ENCODE data around the gene TEX29. TPM values are rescaled to one million over a fixed set of nuclear protein-coding genes. Genes with fewer than 3 reads are reported as not detected.

The TEX29 gene
- total and polyA plus RNA-seq, 2 of the 4 experiments (the other 2 are of a cell fraction) = 0.46 TPM; not detected in 1

- H2AK5ac ChIP-seq (ENCODE audit: low read depth, low read length) = no peak overlapping the region
- H3K4me3 ChIP-seq (ENCODE audit: insufficient read depth, low read depth, low read length) = no peak overlapping the region
- H4K91ac ChIP-seq (ENCODE audit: insufficient read depth, low read depth, low read length) = no peak overlapping the region
- TF ChIP-seq RAD21 (IDR thresholded peaks at IDR 0.05; ENCODE audit: low read length) (no peak), MXI1 (IDR thresholded peaks at IDR 0.05; ENCODE audit: borderline replicate concordance, low read depth, low read length) (no peak), MAFK (IDR thresholded peaks at IDR 0.05; ENCODE audit: low read depth, low read length) (no peak), RFX5 (IDR thresholded peaks at IDR 0.05; ENCODE audit: low read depth, low read length) (no peak), MAZ (IDR thresholded peaks at IDR 0.05; ENCODE audit: borderline replicate concordance, low read depth, low read length) (no peak), NFE2L2 (IDR thresholded peaks at IDR 0.05; ENCODE audit: low read depth, low read length) (no peak), CTCF (conservative IDR thresholded peaks at IDR 0.05; ENCODE audit: low read depth, low read length) (no peak), POLR2A (IDR thresholded peaks at IDR 0.05; ENCODE audit: low read depth, low read length) (no peak), BHLHE40 (IDR thresholded peaks at IDR 0.05; ENCODE audit: low read depth, low read length) (no peak), CEBPB (IDR thresholded peaks at IDR 0.05; ENCODE audit: low read depth, low read length) (no peak), CHD1 (IDR thresholded peaks at IDR 0.05; ENCODE audit: low read depth, low read length) (no peak), SMC3 (IDR thresholded peaks at IDR 0.05; ENCODE audit: low read depth, low read length) (no peak), RCOR1 (IDR thresholded peaks at IDR 0.05; ENCODE audit: insufficient replicate concordance, low read length) (no peak)
- TF ChIP-seq, protein P1, sequence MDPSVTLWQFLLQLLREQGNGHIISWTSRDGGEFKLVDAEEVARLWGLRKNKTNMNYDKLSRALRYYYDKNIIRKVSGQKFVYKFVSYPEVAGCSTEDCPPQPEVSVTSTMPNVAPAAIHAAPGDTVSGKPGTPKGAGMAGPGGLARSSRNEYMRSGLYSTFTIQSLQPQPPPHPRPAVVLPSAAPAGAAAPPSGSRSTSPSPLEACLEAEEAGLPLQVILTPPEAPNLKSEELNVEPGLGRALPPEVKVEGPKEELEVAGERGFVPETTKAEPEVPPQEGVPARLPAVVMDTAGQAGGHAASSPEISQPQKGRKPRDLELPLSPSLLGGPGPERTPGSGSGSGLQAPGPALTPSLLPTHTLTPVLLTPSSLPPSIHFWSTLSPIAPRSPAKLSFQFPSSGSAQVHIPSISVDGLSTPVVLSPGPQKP (IDR thresholded peaks at IDR 0.05; ENCODE audit: borderline replicate concordance, low read depth, low read length) = no peak
- TF ChIP-seq, protein P2, sequence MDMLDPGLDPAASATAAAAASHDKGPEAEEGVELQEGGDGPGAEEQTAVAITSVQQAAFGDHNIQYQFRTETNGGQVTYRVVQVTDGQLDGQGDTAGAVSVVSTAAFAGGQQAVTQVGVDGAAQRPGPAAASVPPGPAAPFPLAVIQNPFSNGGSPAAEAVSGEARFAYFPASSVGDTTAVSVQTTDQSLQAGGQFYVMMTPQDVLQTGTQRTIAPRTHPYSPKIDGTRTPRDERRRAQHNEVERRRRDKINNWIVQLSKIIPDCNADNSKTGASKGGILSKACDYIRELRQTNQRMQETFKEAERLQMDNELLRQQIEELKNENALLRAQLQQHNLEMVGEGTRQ (IDR thresholded peaks at IDR 0.05; ENCODE audit: low read depth, low read length) = no peak
- H3K4me1 ChIP-seq (ENCODE audit: control insufficient read depth, insufficient read depth, low read length) = no peaks in the 10 kb centered on the region
- no peak overlapping the region for H2AFZ ChIP-seq (replicated peaks; ENCODE audit: low read length, poor library complexity)
- no peak for DNase-seq
- no peak overlapping the region for H2AK9ac ChIP-seq (replicated peaks; ENCODE audit: low read depth, low read length, poor library complexity)
- POLR2A ChIA-PET (ENCODE audit: unreplicated experiment) = no interaction called here
- 42% methylated on average over 5 of the region's 21 CpGs; no CpG with 5 or more reads in 1 of the 2 experiments for WGBS, 2 experiments (ENCODE audit: extremely low coverage in 2 of 2, insufficient read length in 1 of 2)
- in situ Hi-C loops (cut with MboI; ENCODE audit: low sequenced_read_pairs) = no loop called here
- no peak overlapping the region for H2BK20ac ChIP-seq (ENCODE audit: low read depth, low read length)
- no peak overlapping the region for H3K4me2 ChIP-seq (ENCODE audit: low read depth, low read length)
- intact Hi-C loops (cut with micrococcal nuclease) = no loop called here
- no peak overlapping the region for H3K14ac ChIP-seq (replicated peaks; ENCODE audit: low read depth, low read length)
- CTCF ChIA-PET = no interaction called here
- no peak overlapping the region for H3K27ac ChIP-seq (ENCODE audit: insufficient read depth, low read length)
- H4K20me1 ChIP-seq (ENCODE audit: insufficient read depth, low read length) = no peaks in the 10 kb centered on the region
- H3K4ac ChIP-seq (ENCODE audit: low read depth, low read length) = no peak overlapping the region
- H3K9ac ChIP-seq (ENCODE audit: low read depth, low read length) = no peak overlapping the region
- no peak overlapping the region for H3K18ac ChIP-seq (ENCODE audit: low read depth, low read length)
- BruUV-seq (replicated peaks) = no TSS peak
- no peak overlapping the region for H4K8ac ChIP-seq (ENCODE audit: low read depth in 2 of 2, low read length in 2 of 2)
- H2BK15ac ChIP-seq (ENCODE audit: low read depth, low read length) = no peak overlapping the region
- no peaks in the 10 kb centered on the region for H3K79me1 ChIP-seq (ENCODE audit: low read depth in 1 of 2, low read length in 2 of 2)
- no peaks in the 10 kb centered on the region for H3K9me1 ChIP-seq (ENCODE audit: insufficient read depth, low read length)
- no peaks in the 10 kb centered on the region for H3K36me3 ChIP-seq (ENCODE audit: control insufficient read depth, insufficient read depth, low read length)
- H3K9me3 ChIP-seq (ENCODE audit: control insufficient read depth, insufficient read depth, low read length) = no peaks in the 10 kb centered on the region
- dilution Hi-C loops (cut with HindIII; ENCODE audit: low sequenced_read_pairs, unreplicated experiment) = no loop called here
- ATAC-seq (ENCODE audit: low read depth) = no peak
- H3K56ac ChIP-seq (ENCODE audit: extremely low read depth, insufficient read depth, low read length) = no peak overlapping the region
- H2BK5ac ChIP-seq (ENCODE audit: low read depth, low read length, poor library complexity, severe bottlenecking) = no peak overlapping the region
- no peaks in the 10 kb centered on the region; the same call in 1 of the 2 replicates for H3K27me3 ChIP-seq (ENCODE audit: control insufficient read depth, insufficient read depth, low read length)
- H2BK120ac ChIP-seq (ENCODE audit: low read depth, low read length) = no peak overlapping the region
- no peak overlapping the region for H3K23ac ChIP-seq (ENCODE audit: low read depth, low read length)
- no peak overlapping the region for H4K5ac ChIP-seq (ENCODE audit: low read depth, low read length)
Observed at GRCh38 chr13:111389621-111390521, 69.4 kb downstream of the TEX29 start.

All from IMR-90 (cell line).